RWPE1 (cell line): Measurements from ENCODE around the gene CARD9.

Experiments
- CTCF ChIA-PET: fragments of 350-600 bp; sonication (Branson Sonifier 250); formaldehyde crosslinking; extraction: SDS; loops from one replicate; lab custom pipeline; 2021; lab: Yijun Ruan, JAX
- POLR2A ChIA-PET: fragments of 400-600 bp; formaldehyde crosslinking; extraction: SDS; loops from one replicate; lab custom pipeline; 2020; ENCODE audit warnings: antibody characterized with exemption; ENCODE audit not compliant: low non-redundant PET; lab: Yijun Ruan, JAX
- DNase-seq: peaks from one replicate; pipeline ENCODE4 v3.0.0; 2012; ENCODE audit warnings: low spot score
- H3K27ac ChIP-seq: fragments of 450-650 bp; 2 replicates; pipeline ENCODE4 v1.5.1; 2017
- TF ChIP-seq, protein P1 (sequence below): fragments of 450-650 bp; conservative IDR thresholded peaks from 2 replicates; pipeline ENCODE4 v1.5.1; 2017; ENCODE audit warnings: low read depth, mild to moderate bottlenecking

CARD9 gene

GRCh38 chr9:136349546-136349945 lies 23.9 kb downstream of the CARD9 start:
- TF ChIP-seq, protein P1, sequence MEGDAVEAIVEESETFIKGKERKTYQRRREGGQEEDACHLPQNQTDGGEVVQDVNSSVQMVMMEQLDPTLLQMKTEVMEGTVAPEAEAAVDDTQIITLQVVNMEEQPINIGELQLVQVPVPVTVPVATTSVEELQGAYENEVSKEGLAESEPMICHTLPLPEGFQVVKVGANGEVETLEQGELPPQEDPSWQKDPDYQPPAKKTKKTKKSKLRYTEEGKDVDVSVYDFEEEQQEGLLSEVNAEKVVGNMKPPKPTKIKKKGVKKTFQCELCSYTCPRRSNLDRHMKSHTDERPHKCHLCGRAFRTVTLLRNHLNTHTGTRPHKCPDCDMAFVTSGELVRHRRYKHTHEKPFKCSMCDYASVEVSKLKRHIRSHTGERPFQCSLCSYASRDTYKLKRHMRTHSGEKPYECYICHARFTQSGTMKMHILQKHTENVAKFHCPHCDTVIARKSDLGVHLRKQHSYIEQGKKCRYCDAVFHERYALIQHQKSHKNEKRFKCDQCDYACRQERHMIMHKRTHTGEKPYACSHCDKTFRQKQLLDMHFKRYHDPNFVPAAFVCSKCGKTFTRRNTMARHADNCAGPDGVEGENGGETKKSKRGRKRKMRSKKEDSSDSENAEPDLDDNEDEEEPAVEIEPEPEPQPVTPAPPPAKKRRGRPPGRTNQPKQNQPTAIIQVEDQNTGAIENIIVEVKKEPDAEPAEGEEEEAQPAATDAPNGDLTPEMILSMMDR, result no peak
- ChIA-PET POLR2A (no interaction called here), CTCF (interaction anchor here (0.6 kb wide), 1 partner anchor 643 kb away, joined by 3 read pairs; no protein-coding TSS in a partner anchor)
- DNase-seq, result no peak
- H3K27ac ChIP-seq, result no peak overlapping the region

GRCh38 chr9:136348691-136349090 lies 24.8 kb downstream of the CARD9 start:
- POLR2A ChIA-PET, result no interaction called here
- TF ChIP-seq, protein P1, result no peak
- no peak for DNase-seq
- H3K27ac ChIP-seq, result no peak overlapping the region
- CTCF ChIA-PET, result no interaction called here

GRCh38 chr9:136347472-136348256 lies 25.8 kb downstream of the CARD9 start:
- peak overlapping the region; percentile 16 for H3K27ac ChIP-seq
- DNase-seq, result no peak
- TF ChIP-seq, protein P1, result no peak
- ChIA-PET CTCF (interaction anchor here (3.0 kb wide), 1 partner anchor 15 kb away, joined by 23 read pairs; the partner anchor contains the start of gene DNLZ), POLR2A (no interaction called here)

DNA sequence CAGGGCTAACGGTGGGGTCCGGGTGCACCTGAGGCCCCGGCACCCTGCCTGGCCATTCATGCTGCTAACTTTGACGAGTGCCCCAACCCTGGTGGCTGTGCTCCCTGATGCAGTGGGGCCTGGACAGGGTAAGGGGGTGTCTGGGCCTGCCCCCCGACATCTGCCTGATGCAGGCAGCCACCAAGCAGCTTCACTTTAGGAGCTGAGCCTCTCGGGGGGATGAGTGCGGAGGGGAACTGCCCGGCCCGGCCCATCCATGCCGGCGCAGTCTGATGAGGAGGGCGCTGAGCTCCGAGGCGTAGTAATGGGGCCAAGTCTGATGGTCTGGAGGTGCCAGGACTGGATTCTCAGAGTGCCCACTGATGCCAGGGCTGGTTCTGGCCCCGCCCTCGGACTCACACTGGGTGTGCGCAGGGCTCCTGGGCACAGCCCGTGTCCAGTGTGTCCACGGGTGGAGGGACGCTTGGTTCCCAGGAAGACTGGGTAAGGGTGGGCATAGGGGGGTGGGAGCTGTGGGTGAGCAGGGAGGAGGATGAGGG lies 26.5 kb downstream of the CARD9 start:
- CTCF ChIA-PET, result interaction anchor here (3.0 kb wide), 1 partner anchor 16 kb away, joined by 23 read pairs; the partner anchor contains the start of gene DNLZ
- H3K27ac ChIP-seq, result peak overlapping the region; percentile 84
- DNase-seq, result no peak
- POLR2A ChIA-PET, result no interaction called here
- TF ChIP-seq, protein P1, result no peak

- ChIA-PET CTCF (interaction anchor here (0.6 to 3.0 kb wide), 14 partner anchors 10 to 209 kb away, joined by 3 to 23 read pairs (median 3); partner anchors contain the start of gene DNLZ), POLR2A (interaction anchor here (0.5 to 2.2 kb wide), 2 partner anchors 17 to 33 kb away, joined by 3 to 12 read pairs; no protein-coding TSS in a partner anchor)
- TF ChIP-seq, protein P1, result no peak; the same call in 1 of the 2 replicates
- DNase-seq, result no peak
- H3K27ac ChIP-seq, result peak overlapping the region; percentile 84
These were observed 27.4 kb downstream of the CARD9 start for GRCh38 chr9:136346157-136346481.

- ChIA-PET CTCF (interaction anchor here (0.5 to 3.0 kb wide), 18 partner anchors 9 to 842 kb away, joined by 3 to 23 read pairs (median 3); partner anchors contain the start of gene DNLZ), POLR2A (interaction anchor here (0.5 to 2.2 kb wide), 4 partner anchors 10 to 68 kb away, joined by 3 to 12 read pairs (median 4); no protein-coding TSS in a partner anchor)
- DNase-seq, result no peak
- TF ChIP-seq, protein P1, result no peak; the same call in 1 of the 2 replicates
- H3K27ac ChIP-seq, result peak overlapping the region; percentile 84
These were observed 27.9 kb downstream of the CARD9 start for GRCh38 chr9:136345281-136346156.
